ENCODE results near the gene F12.

DNA sequence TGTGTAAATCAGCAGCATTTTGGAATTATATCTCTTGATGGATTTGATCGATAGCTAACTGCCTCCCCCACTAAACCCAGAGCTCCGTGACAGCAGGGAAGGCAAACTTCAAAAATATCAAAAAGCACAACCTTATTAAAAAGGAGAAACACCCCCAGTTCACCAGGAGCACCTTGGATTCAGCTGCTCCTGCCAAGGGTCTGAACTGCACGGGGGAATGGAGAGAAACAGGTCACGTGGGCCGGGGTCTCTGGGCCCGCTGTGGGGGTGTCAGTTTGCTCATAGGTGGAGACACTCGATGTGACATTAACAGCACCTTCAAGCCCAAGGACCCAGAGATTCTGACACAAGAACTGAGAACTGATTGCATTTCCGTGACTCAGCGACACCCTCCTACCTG, 26.2 kb downstream of the F12 start:
- TF ChIP-seq TAF1 (IDR thresholded peaks at IDR 0.05; ENCODE audit: borderline replicate concordance, low read depth, low read length), result no peak
- TF ChIP-seq POLR2A (IDR thresholded peaks at IDR 0.05; ENCODE audit: low read depth, low read length), result no peak

All from GM12892 (cell line).